Measurements from ENCODE around the gene RALGAPA2.

DNA sequence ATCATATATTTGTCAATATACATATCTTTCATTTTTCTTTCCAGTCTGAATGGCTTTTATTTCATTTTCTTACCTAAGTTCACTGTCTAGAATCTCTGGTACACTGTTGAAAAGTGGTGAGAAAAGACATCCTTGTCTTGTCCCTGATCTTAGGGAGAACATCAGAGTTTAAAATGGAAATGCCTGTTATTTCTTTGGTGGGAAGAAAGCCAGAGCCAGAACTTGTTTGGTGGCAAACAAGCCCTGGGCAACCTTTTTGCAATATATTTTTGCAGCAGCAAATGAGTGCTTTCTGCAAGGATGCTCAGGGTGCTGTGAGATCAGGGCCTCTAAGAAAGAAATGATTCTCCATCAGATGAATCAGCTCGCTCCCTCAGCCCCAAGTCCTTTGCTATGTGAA, 156.6 kb downstream of the RALGAPA2 start:
- TF ChIP-seq CTCF (IDR thresholded peaks at IDR 0.05) (no peak), POLR2A (IDR thresholded peaks at IDR 0.05) (no peak)
